ENCODE results near the gene IL2RA.

GRCh38 chr10:6089334-6090219, 27.4 kb upstream of the IL2RA start:
- TF ChIP-seq CTCF (IDR thresholded peaks at IDR 0.05; ENCODE audit: low read length) (no peak), EZH2 (IDR thresholded peaks at IDR 0.05; ENCODE audit: borderline replicate concordance, low read length) (no peak)
